Osteocyte (in vitro differentiated cells): ENCODE measurements around the gene PRDM2. TPM values are rescaled to one million over a fixed set of nuclear protein-coding genes. Genes with fewer than 3 reads are reported as not detected.

ENCODE experiments used
- DNase-seq: peaks from one replicate; pipeline ENCODE4 v3.0.0; 2021; ENCODE audit warnings: mixed read lengths; ENCODE audit not compliant: unreplicated experiment; ENCODE audit errors: extremely low spot score
- H3K27ac Mint-ChIP-seq: one replicate; pipeline ENCODE4 v1.8.0; 2021; ENCODE audit warnings: mild to moderate bottlenecking, mixed read lengths; ENCODE audit not compliant: unreplicated experiment
- H3K27me3 Mint-ChIP-seq: one replicate; pipeline ENCODE4 v1.8.0; 2021; ENCODE audit warnings: mixed read lengths; ENCODE audit not compliant: unreplicated experiment
- H3K36me3 Mint-ChIP-seq: one replicate; pipeline ENCODE4 v1.8.0; 2021; ENCODE audit warnings: mixed read lengths; ENCODE audit not compliant: unreplicated experiment
- H3K4me1 Mint-ChIP-seq: one replicate; pipeline ENCODE4 v1.8.0; 2021; ENCODE audit warnings: mixed read lengths; ENCODE audit not compliant: unreplicated experiment
- H3K4me3 Mint-ChIP-seq: one replicate; pipeline ENCODE4 v1.8.0; 2021; ENCODE audit warnings: mild to moderate bottlenecking, moderate library complexity, mixed read lengths; ENCODE audit not compliant: unreplicated experiment
- H3K9me3 Mint-ChIP-seq: one replicate; pipeline ENCODE4 v1.8.0; 2021; ENCODE audit warnings: mixed read lengths; ENCODE audit not compliant: unreplicated experiment
- CTCF ChIP-seq: fragments of 200-600 bp; sonication (generic); IDR thresholded peaks from 2 replicates; pipeline ENCODE4 v1.5.0; 2021; ENCODE audit warnings: antibody characterized with exemption, mild to moderate bottlenecking, moderate library complexity
- total RNA-seq: library from RNA; stranded (reverse); gene quantifications from 2 replicates; pipeline ENCODE4 v1.2.1, GENCODE V29; 2021

Gene PRDM2
- total RNA-seq, 1 donor from 2014 or later, result 51.7 TPM

- no peaks in the 10 kb centered on the region for H3K4me1 Mint-ChIP-seq
- DNase-seq, result no peak
- no peak for TF ChIP-seq CTCF
- H3K36me3 Mint-ChIP-seq, result peaks cover 4% of the 10 kb centered on the region
- H3K9me3 Mint-ChIP-seq, result no peaks in the 10 kb centered on the region
- no peaks in the 10 kb centered on the region for H3K27me3 Mint-ChIP-seq
- no peak overlapping the region for H3K4me3 Mint-ChIP-seq
- H3K27ac Mint-ChIP-seq, result no peak overlapping the region
These were observed 112.7 kb downstream of the PRDM2 start for GRCh38 chr1:13812456-13813397.

DNA sequence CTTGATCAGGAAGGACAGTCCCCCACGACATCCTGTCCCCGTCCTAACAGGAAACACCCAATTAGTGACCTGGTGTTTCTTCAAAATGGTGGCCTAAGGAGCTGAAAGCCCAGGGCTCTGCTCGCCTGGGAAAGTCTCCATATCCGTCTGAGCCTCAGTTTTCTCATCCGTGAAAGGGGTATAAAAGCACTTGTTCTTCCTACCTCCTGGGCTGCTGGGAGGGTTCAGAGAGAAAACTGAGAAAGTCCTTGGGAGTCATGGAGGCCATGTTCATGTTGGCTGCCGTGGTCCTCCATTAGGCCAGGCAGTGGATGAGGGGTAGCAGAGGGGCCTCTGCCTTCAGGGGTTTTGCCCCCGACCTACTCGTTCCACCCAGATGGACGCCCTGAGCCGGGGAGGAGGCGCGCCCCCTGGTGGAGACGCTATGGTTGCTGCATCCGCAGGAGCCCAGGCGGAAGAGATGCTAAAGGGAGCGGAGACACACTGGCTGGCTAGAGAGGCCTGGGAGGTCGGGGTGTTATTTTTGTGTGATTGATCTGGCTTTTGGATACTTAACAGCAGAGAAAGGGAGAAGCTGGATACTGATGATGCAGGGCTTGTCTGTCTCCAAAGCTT is 113.5 kb downstream of the PRDM2 start:
- DNase-seq, result no peak
- peaks cover 1% of the 10 kb centered on the region for H3K36me3 Mint-ChIP-seq
- no peak overlapping the region for H3K27ac Mint-ChIP-seq
- TF ChIP-seq CTCF, result peak; percentile 62
- no peaks in the 10 kb centered on the region for H3K4me1 Mint-ChIP-seq
- no peaks in the 10 kb centered on the region for H3K9me3 Mint-ChIP-seq
- no peaks in the 10 kb centered on the region for H3K27me3 Mint-ChIP-seq
- no peak overlapping the region for H3K4me3 Mint-ChIP-seq

DNA sequence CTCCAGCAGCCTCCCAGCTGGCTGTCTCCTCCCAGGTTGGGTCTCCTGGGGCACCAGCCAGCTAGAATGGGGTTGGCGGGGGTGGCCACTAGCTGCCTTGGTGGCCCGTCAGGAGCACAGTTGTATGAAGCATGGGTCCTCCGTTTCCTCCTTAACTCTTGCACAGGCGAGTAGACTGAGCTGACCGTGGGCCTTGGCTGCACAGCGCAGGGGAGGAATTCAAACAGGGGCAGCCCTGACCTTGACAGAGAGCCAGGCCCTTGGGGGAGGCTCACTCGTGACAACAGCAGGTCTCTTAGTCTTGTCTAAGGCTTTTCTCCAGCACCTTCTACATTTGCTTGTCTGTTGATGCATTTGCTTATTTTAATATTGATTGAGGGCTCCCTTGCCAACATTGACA is 114.1 kb downstream of the PRDM2 start:
- Mint-ChIP-seq H3K4me1 (no peaks in the 10 kb centered on the region), H3K27ac (no peak overlapping the region), H3K27me3 (no peaks in the 10 kb centered on the region), H3K36me3 (no peaks in the 10 kb centered on the region), H3K9me3 (no peaks in the 10 kb centered on the region), H3K4me3 (no peak overlapping the region)
- no peak for DNase-seq
- no peak for TF ChIP-seq CTCF

- H3K9me3 Mint-ChIP-seq, result no peaks in the 10 kb centered on the region
- H3K4me1 Mint-ChIP-seq, result no peaks in the 10 kb centered on the region
- TF ChIP-seq CTCF, result no peak
- no peaks in the 10 kb centered on the region for H3K27me3 Mint-ChIP-seq
- no peak overlapping the region for H3K4me3 Mint-ChIP-seq
- DNase-seq, result no peak
- H3K27ac Mint-ChIP-seq, result no peak overlapping the region
- no peaks in the 10 kb centered on the region for H3K36me3 Mint-ChIP-seq
These were observed 116.2 kb downstream of the PRDM2 start for GRCh38 chr1:13816016-13816760.
